Right lobe of liver (tissue), 6 donors: Measurements from ENCODE around the gene THY1. TPM values are rescaled to one million over a fixed set of nuclear protein-coding genes. Genes with fewer than 3 reads are reported as not detected.

Source experiments
- ATAC-seq, 4 donors: fragments of 200-7000 bp; cut with Tn5 transposase; one replicate each; pipeline ENCODE4 v1.9.1; 2020; ENCODE audit warnings: mild to moderate bottlenecking in 4 of 4, moderate library complexity in 4 of 4
- DNase-seq, 3 donors: peaks; one replicate each; pipeline ENCODE4 v3.0.0-alpha.2; 2020
- H3K27ac ChIP-seq, 3 donors: fragments of 200-600 bp; one replicate each; pipeline ENCODE4 v1.8.0; 2022
- H3K27me3 ChIP-seq, 2 donors: fragments of 200-600 bp; one replicate each; pipeline ENCODE4 v1.8.0; 2022
- H3K36me3 ChIP-seq, 4 donors: fragments of 200-600 bp; sonication (generic) in 1 of 4; one replicate each; pipeline versions ENCODE4 v1.5.1 to v1.8.0; 2017 to 2022; ENCODE audit warnings: control low read depth in 1 of 4
- H3K4me1 ChIP-seq, 4 donors: fragments of 200-600 bp; sonication (generic) in 1 of 4; one replicate each; pipeline versions ENCODE4 v1.5.1 to v1.8.0; 2017 to 2022; ENCODE audit warnings: control low read depth in 1 of 4
- H3K4me3 ChIP-seq, 3 donors: fragments of 200-600 bp; one replicate each; pipeline ENCODE4 v1.8.0; 2022
- H3K9me3 ChIP-seq, 4 donors: fragments of 200-600 bp; sonication (generic) in 1 of 4; one replicate each; pipeline versions ENCODE4 v1.5.1 to v1.8.0; 2017 to 2022; ENCODE audit warnings: control low read depth in 1 of 4
- POLR2A ChIP-seq: fragments of 450-650 bp; IDR thresholded peaks from one replicate; pipeline ENCODE4 v1.6.1; 2017; ENCODE audit warnings: antibody characterized with exemption, mild to moderate bottlenecking
- WGBS: methylation state at CpG from one replicate; pipeline ENCODE4 v1.1.6; 2018; ENCODE audit warnings: low coverage, low lambda C conversion rate; ENCODE audit not compliant: insufficient coverage; ENCODE audit errors: missing lambda C conversion rate; 5-methylcytosine and 5-hydroxymethylcytosine counted together
- intact Hi-C, 2 donors: fragments of 100-400 bp; cut with DNase I; formaldehyde crosslinking; loops; one replicate each; pipeline versions ENCODE4 v1.11.2 to v1.14.1; 2022
- total RNA-seq, 6 experiments: library from RNA; depleted of rRNA in 2 of 6; stranded (reverse); fragments of >200 nt in 2 of 6; fragmentation: NEBNext Ultra II Directional in 3 of 6; extraction: Animal tissue kit (Norgen Biotek cat#: 25700) in 3 of 6; gene quantifications; one replicate each; pipeline versions ENCODE4 v1.1.0 to v1.2.4, GENCODE V29; 2016 to 2023
- TF ChIP-seq, protein P1 (sequence below), 4 donors: fragments of 200-600 bp in 3 of 4; fragments of 450-650 bp in 1 of 4; IDR thresholded peaks; one replicate each; pipeline versions ENCODE4 v1.5.1 to v1.8.0; 2016 to 2022; ENCODE audit warnings: antibody characterized with exemption in 4 of 4, mild to moderate bottlenecking in 2 of 4
- donor health status: DM: no; HTN: yes; CAD: no.
- donor health status: DM: no; HTN: no; CAD: no.
- donor health status: DM: no; HTN: no; CAD: no.
- donor health status: DM: no; HTN: yes; CAD: no.
- donor health status: DM: no; HTN: yes; CAD: no.

THY1 gene
- total RNA-seq, 6 experiments from 2014 or later: 0.13 to 5.3 (median 2.1) TPM

DNA sequence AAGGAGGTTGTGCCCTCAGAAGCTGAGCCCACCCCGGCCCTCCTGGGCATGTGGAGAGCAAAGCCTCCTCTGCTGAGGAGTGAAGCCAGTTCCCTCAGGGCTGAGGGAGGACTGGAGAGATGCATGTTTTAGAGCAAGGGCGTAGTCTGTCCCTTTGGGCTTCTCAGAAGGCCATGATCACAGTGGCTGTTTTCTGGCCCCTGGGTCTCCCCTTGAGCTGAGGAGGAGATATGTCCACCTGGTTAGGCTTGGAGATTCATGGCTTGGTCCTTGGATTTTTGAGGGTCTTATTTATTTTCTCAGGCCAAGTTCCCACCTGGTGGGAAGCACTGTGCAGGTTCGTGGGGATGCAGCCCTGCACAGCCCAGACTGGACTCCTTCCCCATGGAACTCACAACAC is 46.5 kb upstream of the THY1 start:
- TF ChIP-seq, protein P1, sequence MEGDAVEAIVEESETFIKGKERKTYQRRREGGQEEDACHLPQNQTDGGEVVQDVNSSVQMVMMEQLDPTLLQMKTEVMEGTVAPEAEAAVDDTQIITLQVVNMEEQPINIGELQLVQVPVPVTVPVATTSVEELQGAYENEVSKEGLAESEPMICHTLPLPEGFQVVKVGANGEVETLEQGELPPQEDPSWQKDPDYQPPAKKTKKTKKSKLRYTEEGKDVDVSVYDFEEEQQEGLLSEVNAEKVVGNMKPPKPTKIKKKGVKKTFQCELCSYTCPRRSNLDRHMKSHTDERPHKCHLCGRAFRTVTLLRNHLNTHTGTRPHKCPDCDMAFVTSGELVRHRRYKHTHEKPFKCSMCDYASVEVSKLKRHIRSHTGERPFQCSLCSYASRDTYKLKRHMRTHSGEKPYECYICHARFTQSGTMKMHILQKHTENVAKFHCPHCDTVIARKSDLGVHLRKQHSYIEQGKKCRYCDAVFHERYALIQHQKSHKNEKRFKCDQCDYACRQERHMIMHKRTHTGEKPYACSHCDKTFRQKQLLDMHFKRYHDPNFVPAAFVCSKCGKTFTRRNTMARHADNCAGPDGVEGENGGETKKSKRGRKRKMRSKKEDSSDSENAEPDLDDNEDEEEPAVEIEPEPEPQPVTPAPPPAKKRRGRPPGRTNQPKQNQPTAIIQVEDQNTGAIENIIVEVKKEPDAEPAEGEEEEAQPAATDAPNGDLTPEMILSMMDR (IDR thresholded peaks at IDR 0.05): no peak
- TF ChIP-seq POLR2A: no peak
- no peak overlapping the region for H3K27ac ChIP-seq
- WGBS: no CpG with 5 or more reads among the region's 3 CpGs
- no peaks in the 10 kb centered on the region for H3K27me3 ChIP-seq
- peaks cover 0 to 10% (median 2%) of the 10 kb centered on the region in 4 donors for H3K4me1 ChIP-seq
- no peaks in the 10 kb centered on the region for H3K36me3 ChIP-seq
- ATAC-seq: no peak
- intact Hi-C loops: no loop called here
- no peaks in the 10 kb centered on the region for H3K9me3 ChIP-seq
- no peak overlapping the region for H3K4me3 ChIP-seq
- DNase-seq: peak in 1 of 3 donors; percentile 20

DNA sequence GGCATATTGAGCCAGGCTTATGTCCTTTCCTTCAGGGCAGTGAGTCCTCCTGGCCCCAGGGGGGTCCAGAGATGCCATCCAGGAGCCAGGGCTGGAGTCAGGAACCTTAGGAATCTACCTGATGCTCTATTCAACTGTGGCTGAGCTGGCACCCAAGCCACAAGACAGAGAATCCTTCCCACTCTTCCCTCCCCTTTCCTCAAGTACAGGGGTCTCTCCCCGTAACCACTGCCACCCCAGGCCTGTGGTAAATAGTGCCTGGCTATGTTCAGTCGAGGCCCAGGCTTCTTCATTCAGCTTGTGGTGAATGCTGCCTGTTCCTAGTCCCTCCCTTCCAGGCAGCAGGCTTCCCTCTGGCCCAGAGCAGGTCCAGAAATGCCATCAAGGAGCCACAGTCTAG is 45.5 kb upstream of the THY1 start:
- TF ChIP-seq, protein P1 (IDR thresholded peaks at IDR 0.05): no peak
- no peaks in the 10 kb centered on the region for H3K27me3 ChIP-seq
- DNase-seq (no peak), ATAC-seq (no peak)
- no peaks in the 10 kb centered on the region for H3K9me3 ChIP-seq
- H3K27ac ChIP-seq: no peak overlapping the region
- no peak overlapping the region for H3K4me3 ChIP-seq
- 57% methylated on average over 2 of the region's 2 CpGs for WGBS
- intact Hi-C loops: no loop called here
- peaks cover 0 to 10% (median 2%) of the 10 kb centered on the region in 4 donors for H3K4me1 ChIP-seq
- H3K36me3 ChIP-seq: no peaks in the 10 kb centered on the region

DNA sequence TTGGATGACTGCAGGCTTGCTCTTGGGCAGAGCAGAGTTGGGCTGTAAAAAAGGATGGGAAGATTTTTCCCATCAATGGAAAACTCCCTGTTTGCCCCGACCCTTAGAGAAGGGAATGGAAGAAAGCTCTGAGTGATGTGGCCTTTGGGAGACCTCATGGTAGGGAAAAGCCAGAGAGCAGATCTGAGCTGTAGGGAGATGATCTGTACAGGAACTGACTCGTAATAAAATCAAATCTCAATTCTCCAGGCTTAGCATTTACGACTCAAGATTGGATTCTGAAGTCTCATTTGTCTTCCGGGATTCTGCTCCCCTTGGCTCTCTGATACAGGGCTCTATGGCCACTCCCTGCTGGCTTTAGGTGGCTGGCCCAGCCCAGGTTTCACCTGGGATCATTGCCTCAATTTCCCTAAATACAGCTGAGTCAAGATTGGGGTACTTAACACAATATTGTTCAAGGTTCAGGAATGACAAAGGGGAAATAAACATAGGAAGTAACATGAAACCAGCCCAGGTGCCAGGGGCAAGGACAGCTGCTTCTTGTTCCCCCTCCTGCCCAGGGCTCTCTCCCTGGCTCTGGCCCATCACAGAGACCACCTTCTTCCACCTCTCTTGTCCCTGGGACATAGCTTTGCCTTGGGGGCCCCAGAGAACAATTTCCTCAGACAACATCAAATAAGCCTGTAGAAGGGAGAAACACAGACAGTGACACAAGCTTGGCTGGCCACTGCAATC is 38.4 kb upstream of the THY1 start:
- 76% methylated on average over 4 of the region's 4 CpGs for WGBS
- intact Hi-C loops: no loop called here
- ATAC-seq (no peak), DNase-seq (no peak)
- TF ChIP-seq POLR2A: no peak
- TF ChIP-seq, protein P1 (IDR thresholded peaks at IDR 0.05): no peak
- H3K36me3 ChIP-seq: no peaks in the 10 kb centered on the region
- H3K4me3 ChIP-seq: no peak overlapping the region
- H3K27me3 ChIP-seq: no peaks in the 10 kb centered on the region
- peaks cover 0 to 9% (median 0%) of the 10 kb centered on the region in 4 donors for H3K4me1 ChIP-seq
- H3K27ac ChIP-seq: no peak overlapping the region
- H3K9me3 ChIP-seq: no peaks in the 10 kb centered on the region

DNA sequence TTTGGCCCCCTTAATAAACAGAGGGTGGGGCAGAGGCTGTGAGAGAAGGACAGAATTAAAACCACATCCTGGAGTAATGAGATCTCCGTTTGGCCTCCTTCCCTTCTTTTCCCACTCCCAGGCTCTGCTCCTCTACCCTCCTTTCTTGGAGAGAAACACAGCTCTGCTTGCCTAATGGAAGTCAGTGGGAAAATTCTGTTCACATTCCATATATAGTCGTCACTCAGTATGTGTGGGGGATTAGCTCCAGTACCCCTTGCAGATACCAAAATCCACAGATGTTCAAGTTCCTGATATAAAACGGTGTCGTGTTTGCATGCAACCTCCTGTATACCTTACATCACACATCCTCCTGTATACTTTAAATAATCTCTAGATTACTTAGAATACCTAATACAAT is 37.6 kb upstream of the THY1 start:
- Histone ChIP-seq H3K27ac (no peak overlapping the region), H3K27me3 (no peaks in the 10 kb centered on the region), H3K9me3 (no peaks in the 10 kb centered on the region), H3K36me3 (no peaks in the 10 kb centered on the region), H3K4me1 (peaks cover 0 to 9% (median 0%) of the 10 kb centered on the region in 4 donors), H3K4me3 (no peak overlapping the region)
- no peak for DNase-seq
- intact Hi-C loops: no loop called here
- TF ChIP-seq, protein P1 (IDR thresholded peaks at IDR 0.05): no peak
- no peak for TF ChIP-seq POLR2A
- 58% methylated on average over 4 of the region's 4 CpGs for WGBS
- ATAC-seq: no peak
